Nephron (organoid): ENCODE data around the gene OGDH.
"Not testable (repeated sequence)": the region's sequence is repeated elsewhere in the genome, so short reads cannot be mapped to it uniquely, and the experiment has no call there.

ENCODE experiments used
- H3K27ac Mint-ChIP-seq, 3 experiments: 2 replicates each; pipeline ENCODE4 v1.8.0; 2020; ENCODE audit warnings: mixed read lengths in 3 of 3, mild to moderate bottlenecking in 2 of 3, moderate library complexity in 1 of 3
- H3K27me3 Mint-ChIP-seq: 2 replicates; pipeline ENCODE4 v1.8.0; 2021; ENCODE audit warnings: low read depth, mild to moderate bottlenecking, moderate library complexity, mixed read lengths
- H3K36me3 Mint-ChIP-seq: 2 replicates; pipeline ENCODE4 v1.8.0; 2020; ENCODE audit warnings: low read depth, mixed read lengths
- H3K4me1 Mint-ChIP-seq: 2 replicates; pipeline ENCODE4 v1.8.0; 2020; ENCODE audit warnings: mixed read lengths
- H3K4me3 Mint-ChIP-seq, 3 experiments: 2 replicates each; pipeline ENCODE4 v1.8.0; 2020; ENCODE audit warnings: mild to moderate bottlenecking in 3 of 3, mixed read lengths in 3 of 3, moderate library complexity in 2 of 3
- H3K9me3 Mint-ChIP-seq: 2 replicates; pipeline ENCODE4 v1.8.0; 2020; ENCODE audit warnings: mixed read lengths
- TF ChIP-seq, protein P1 (sequence below), 3 experiments: fragments of 200-600 bp; sonication (generic); IDR thresholded peaks; one replicate each; pipeline ENCODE4 v1.5.0; 2021; ENCODE audit warnings: antibody characterized with exemption in 3 of 3; ENCODE audit not compliant: unreplicated experiment in 3 of 3

OGDH gene

DNA sequence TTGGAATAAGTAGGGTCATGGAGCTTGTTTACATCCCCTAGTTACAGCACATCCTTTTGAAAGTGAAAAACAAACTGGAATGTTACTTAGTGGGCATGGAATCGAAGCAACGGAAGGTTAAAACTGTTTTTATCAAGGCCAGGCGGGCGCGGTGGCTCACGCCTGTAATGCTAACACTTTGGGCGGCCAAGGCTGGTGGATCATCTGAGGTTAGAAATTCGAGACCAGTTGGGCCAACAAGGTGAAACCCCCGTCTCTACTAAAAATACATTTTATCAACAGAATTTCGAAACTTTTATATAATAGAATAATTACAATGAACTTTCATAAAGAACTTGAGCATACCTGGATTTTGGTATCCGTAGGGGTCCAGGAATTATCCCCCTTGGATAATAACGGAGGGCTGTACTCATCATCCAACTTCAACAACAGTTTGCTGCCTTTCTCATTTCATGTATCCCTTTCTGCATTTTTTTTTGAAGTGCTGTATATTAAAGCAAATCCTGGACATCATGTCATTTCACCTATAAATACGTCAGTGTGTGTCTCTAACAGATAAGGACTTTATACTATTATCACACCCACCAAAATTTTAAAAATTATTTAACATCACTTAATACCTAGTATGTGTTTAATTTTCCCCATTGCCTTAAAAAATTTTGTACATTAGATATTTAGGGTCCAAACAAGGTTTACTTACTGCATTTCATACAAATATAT, 23.1 kb upstream of the OGDH start:
- Mint-ChIP-seq H3K36me3 (peaks cover 21% of the 10 kb centered on the region), H3K9me3 (no peaks in the 10 kb centered on the region), H3K4me1 (peaks cover 27% of the 10 kb centered on the region), H3K27me3 (peaks cover 6% of the 10 kb centered on the region), H3K27ac (peak overlapping the region; percentile 97 to 99 (median 99)), H3K4me3 (peak overlapping the region; percentile 86 to 91 (median 91))
- TF ChIP-seq, protein P1, sequence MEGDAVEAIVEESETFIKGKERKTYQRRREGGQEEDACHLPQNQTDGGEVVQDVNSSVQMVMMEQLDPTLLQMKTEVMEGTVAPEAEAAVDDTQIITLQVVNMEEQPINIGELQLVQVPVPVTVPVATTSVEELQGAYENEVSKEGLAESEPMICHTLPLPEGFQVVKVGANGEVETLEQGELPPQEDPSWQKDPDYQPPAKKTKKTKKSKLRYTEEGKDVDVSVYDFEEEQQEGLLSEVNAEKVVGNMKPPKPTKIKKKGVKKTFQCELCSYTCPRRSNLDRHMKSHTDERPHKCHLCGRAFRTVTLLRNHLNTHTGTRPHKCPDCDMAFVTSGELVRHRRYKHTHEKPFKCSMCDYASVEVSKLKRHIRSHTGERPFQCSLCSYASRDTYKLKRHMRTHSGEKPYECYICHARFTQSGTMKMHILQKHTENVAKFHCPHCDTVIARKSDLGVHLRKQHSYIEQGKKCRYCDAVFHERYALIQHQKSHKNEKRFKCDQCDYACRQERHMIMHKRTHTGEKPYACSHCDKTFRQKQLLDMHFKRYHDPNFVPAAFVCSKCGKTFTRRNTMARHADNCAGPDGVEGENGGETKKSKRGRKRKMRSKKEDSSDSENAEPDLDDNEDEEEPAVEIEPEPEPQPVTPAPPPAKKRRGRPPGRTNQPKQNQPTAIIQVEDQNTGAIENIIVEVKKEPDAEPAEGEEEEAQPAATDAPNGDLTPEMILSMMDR (IDR thresholded peaks at IDR 0.05; ENCODE audit: unreplicated experiment in 3 of 3): no peak

GRCh38 chr7:44587843-44588711, 18.4 kb upstream of the OGDH start:
- TF ChIP-seq, protein P1 (IDR thresholded peaks at IDR 0.05; ENCODE audit: unreplicated experiment in 3 of 3): peak; percentile 54 to 59 (median 56)
- Mint-ChIP-seq H3K4me3 (no peak overlapping the region), H3K27ac (peak overlapping the region in 1 of 3 experiments; percentile 35), H3K27me3 (peaks cover 6% of the 10 kb centered on the region), H3K4me1 (no peaks in the 10 kb centered on the region), H3K36me3 (no peaks in the 10 kb centered on the region), H3K9me3 (no peaks in the 10 kb centered on the region)

DNA sequence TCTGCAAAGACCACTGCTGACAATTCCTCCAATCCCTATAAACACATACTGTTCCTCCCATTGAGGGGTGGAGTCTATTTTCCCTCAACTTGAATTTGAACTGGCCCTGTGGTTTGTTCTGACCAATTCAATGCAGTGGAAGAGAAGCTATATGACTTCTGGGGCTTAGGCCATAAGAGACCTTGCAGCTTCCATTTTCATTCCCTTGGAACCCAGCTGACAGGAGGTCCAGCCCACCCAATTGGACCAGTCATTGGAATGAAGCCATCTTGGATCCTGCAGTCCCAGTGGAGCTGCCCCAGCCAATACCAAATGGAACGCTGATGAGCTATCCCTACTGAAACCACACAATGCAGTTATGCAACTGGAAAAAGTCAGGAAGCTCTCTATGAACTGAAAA, 15.5 kb upstream of the OGDH start:
- no peaks in the 10 kb centered on the region for H3K4me1 Mint-ChIP-seq
- TF ChIP-seq, protein P1 (IDR thresholded peaks at IDR 0.05; ENCODE audit: unreplicated experiment in 3 of 3): no peak
- H3K4me3 Mint-ChIP-seq: no peak overlapping the region
- H3K9me3 Mint-ChIP-seq: no peaks in the 10 kb centered on the region
- no peaks in the 10 kb centered on the region for H3K36me3 Mint-ChIP-seq
- no peak overlapping the region for H3K27ac Mint-ChIP-seq
- H3K27me3 Mint-ChIP-seq: peaks cover 11% of the 10 kb centered on the region

DNA sequence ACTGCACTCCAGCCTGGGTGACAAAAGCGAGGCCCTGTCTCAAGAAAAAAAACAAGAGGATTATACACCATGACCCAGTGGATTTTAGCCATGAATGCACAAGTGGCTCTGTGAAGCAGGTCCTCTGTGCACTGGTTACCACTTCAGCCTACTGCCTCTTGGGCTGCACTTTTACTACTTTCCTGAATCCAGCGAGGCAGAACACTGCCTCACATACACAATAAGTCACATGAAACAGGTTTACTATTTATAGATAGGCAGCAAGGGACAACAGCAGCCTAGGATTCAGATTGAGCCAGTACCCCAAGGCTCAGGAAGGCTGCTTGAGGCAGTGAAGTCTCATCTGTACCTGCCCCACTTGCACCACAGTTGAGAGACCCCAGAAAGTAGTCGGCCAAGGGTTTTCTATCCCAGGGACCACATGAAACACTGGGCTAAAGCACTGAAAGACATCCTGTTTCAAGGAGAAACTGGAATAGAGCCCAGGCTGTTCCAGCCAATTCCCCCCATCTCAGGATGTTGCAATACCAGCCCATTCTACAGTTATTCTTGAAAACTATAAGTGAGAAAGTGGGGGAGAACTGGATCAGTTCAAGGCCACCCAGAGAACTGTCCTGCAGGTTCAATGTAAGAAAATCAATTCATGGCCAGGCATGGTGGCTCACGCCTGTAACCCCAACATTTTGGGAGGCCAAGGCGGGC, 10.3 kb upstream of the OGDH start:
- peaks cover 10% of the 10 kb centered on the region for H3K27me3 Mint-ChIP-seq
- peak overlapping the region; percentile 91 to 98 (median 97) for H3K27ac Mint-ChIP-seq
- H3K9me3 Mint-ChIP-seq: no peaks in the 10 kb centered on the region
- no peaks in the 10 kb centered on the region for H3K36me3 Mint-ChIP-seq
- TF ChIP-seq, protein P1 (IDR thresholded peaks at IDR 0.05; ENCODE audit: unreplicated experiment in 3 of 3): no peak
- H3K4me3 Mint-ChIP-seq: no peak overlapping the region
- H3K4me1 Mint-ChIP-seq: no peaks in the 10 kb centered on the region

GRCh38 chr7:44597181-44597580, 9.2 kb upstream of the OGDH start:
- not testable (repeated sequence) for H3K36me3 Mint-ChIP-seq, H3K9me3 Mint-ChIP-seq, H3K4me1 Mint-ChIP-seq, H3K27ac Mint-ChIP-seq, H3K4me3 Mint-ChIP-seq
- peaks cover 14% of the 10 kb centered on the region for H3K27me3 Mint-ChIP-seq

DNA sequence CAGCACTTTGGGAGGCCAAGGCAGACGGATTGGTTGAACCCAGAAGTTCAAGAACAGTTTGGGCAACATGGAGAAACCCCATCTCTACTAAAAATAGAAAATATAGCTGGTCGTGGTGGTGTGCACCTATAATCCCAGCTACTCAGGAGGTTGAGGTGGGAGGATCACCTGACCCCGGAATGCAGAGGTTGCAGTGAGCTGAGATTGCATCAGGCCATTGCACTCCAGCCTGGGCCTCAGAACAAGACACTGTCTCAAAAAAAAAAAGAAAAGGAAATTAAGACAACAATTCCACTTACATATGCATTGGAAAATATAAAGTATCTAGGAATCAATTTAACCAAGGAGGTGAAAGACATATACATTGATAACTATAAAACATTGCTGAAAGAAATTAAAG, 7.2 kb upstream of the OGDH start:
- Mint-ChIP-seq H3K4me3 (no peak overlapping the region), H3K27me3 (peaks cover 7% of the 10 kb centered on the region), H3K27ac (no peak overlapping the region), H3K4me1 (no peaks in the 10 kb centered on the region), H3K36me3 (no peaks in the 10 kb centered on the region), H3K9me3 (no peaks in the 10 kb centered on the region)
- TF ChIP-seq, protein P1 (IDR thresholded peaks at IDR 0.05; ENCODE audit: unreplicated experiment in 3 of 3): no peak
